DMS 273 (cell line): ENCODE measurements around the gene ACKR1.

Experiments used
- DNase-seq: peaks from one replicate; lab custom pipeline; 2025; ENCODE audit not compliant: unreplicated experiment; lab: John Stamatoyannopoulos, UW

Gene ACKR1

DNA sequence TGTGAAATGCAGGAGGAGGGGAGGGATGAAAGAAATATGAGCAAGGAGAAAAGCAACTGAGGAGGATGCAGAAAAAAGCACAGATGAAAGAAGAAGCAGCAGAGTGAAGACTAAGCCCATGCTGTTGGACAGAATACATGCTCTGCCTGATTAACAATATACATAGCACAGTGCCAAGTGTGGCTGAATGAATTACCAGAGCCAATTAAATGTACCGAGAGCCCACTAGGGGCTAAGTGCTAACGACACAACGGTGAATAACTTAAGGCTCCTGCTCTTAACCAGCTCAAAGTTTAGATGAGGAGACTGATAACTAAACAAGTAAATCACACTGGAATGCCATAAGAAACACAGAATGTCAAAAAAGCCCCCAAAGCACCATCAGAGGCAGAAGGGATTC lies 17.6 kb upstream of the ACKR1 start:
- DNase-seq: peak; percentile 5

DNA sequence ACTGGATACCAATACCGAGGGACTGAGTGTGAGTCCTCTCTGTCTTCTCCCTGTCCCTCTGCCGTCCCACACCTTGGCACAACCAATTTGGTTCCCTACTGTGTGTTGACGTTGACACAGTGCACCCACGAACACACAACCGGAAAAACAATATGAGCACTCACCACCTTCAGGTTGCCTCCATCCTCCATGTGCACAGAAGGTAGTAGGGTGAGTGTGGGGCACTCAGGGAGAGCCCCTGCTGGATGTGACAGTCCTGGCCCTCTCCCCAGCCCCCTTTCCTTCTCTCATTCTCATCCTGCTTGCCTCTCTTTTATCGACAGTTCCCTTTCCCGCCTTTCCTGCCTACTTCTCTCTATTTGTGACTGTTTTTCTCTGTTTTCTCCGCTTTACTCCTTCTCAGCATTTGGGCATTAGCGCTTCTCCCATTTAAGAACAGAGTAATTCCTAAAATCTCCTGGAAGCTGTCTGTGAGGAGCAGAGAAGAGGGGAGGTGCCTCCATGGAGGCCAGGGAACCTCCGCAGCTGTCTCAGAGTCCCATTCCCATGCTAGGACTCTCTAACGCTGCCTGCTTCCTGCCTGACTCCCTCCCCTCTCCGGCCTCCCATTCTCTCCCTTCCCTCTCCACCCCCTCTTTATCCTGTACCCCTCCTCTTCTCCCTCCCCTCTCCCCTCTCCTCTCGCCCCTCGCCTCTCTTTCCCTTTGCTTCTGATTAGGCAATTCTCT lies 16.9 kb upstream of the ACKR1 start:
- no peak for DNase-seq

DNA sequence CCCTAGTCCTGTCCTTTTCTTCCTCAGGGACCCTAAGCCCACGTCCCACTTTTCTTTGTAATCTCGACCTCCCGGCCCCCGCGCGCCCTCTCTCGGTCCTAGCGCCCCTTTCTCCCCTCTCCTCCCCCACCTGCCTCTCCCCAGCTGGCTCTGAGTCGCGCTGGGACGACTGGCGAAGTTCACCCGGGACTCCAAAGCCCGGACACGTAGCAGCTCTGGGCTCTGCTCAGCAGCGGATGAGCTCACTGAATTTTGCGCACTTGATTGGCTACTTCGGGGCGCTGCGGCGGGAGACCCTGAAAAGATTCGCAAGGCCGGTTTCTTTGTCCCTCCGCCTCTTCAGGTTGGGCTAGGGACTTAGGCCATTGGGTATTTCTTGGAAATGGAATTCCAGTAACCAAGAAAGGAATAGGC lies 16.3 kb upstream of the ACKR1 start:
- DNase-seq: peak; percentile 72

DNA sequence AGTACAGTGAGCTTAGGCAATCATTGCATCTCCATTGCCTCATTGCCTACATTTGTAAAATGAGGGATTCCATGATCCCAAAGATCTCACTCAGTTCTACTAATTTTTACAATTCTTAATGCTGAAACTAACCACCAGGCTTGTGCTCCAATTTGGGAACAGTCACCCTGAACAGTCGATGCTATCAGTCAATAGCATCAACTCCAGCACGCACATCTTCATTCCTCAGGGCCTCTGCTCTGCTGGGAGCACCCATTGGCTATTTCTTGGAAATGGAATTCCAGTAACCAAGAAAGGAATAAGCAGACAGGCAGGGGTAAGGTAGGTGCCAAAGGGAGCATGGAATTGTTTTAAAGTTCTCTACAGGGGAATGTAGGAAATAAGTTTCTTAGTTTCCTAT lies 14.2 kb upstream of the ACKR1 start:
- no peak for DNase-seq

DNA sequence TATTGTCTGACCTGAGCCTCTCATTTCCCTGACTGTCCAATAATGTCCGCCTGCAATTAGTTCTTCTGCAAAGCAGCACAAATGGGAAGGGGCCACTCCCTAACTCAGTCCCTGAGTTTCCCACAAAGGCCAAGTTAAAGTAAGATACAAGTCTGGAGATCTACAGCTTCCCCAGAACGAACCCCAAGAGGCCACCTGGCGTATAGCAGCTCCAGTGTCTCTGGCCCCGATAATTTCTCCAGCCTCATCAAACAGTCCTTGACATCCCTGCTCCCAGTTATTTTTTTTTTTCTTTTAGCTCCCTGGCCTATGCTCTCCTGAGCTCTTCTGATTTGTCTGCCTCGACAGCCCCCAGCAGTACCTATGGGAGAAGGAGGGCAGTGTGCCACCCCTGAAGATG lies 8.1 kb upstream of the ACKR1 start:
- peak; percentile 8 for DNase-seq

DNA sequence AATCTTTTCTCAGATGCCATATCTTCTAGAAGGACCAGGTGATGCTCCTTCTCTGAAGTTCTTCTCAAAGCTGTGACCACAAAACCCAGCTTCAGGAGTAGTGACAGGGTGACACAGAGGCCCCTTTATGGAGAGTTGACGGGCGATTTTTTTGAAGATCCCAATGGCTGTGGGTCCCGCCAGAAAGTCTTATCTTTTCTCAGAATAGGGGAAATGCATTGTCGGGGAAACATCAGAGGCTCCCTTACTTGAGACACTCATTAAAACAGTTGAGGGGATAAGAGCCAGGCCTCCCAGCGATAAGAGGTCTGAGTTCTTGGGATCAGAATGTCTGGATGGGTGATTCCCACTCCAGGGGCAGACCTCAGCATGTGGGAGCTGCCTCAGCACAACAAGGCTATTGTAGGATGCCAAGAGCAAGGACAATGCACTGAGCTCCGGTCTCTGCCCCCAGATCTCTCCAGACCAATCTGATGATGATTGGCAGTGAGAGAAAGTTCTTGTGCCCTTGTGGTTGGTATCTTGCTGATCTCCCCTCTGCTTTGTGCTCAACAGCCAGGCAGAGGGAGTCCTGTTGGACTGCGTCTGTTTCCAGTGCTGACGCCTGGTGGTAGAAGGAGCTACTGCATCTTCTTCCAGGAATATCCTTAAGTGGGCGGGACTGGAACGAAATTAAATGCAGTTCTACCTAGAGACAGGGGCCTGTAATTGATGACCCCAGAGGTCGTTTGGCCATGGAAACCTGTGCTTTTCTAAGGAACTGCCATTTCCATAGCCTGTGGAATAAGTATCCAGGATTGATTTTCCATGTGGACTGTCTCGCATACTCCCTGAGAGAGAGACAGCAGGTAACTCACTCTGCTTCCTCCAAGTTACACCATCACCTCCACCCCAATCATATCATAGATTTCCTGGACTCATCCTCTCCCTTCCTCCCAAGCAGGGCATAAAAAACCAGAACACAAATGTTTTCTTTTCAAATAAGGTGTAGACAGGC lies 6.8 kb upstream of the ACKR1 start:
- peak; percentile 84 for DNase-seq

DNA sequence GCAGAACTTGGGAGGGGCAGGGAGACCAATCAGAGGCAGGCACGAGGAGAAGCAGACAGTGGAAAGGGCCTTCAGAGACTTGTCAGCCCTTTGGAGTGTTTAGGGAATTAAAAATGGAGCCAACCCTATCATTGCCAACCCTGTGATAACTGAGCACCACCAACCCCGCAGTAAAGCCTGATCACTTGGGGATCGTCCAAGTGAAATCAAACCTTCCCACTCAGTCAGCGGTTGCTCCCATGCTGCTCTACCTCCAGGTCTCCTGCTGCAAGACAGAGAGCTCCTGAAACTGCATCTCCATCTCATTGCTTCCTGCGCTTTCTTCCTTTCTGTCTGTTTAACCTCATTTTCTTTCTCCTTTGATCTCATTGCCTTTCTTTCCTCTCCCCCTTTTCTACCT lies 4.8 kb upstream of the ACKR1 start:
- no peak for DNase-seq

DNA sequence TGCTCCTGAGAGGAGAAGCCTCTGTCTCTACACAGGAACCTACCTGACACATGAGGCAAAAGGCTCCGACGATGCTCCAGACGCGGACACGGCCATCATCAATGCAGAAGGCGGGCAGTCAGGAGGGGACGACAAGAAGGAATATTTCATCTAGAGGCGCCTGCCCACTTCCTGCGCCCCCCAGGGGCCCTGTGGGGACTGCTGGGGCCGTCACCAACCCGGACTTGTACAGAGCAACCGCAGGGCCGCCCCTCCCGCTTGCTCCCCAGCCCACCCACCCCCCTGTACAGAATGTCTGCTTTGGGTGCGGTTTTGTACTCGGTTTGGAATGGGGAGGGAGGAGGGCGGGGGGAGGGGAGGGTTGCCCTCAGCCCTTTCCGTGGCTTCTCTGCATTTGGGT lies 3.9 kb upstream of the ACKR1 start:
- DNase-seq: no peak

DNA sequence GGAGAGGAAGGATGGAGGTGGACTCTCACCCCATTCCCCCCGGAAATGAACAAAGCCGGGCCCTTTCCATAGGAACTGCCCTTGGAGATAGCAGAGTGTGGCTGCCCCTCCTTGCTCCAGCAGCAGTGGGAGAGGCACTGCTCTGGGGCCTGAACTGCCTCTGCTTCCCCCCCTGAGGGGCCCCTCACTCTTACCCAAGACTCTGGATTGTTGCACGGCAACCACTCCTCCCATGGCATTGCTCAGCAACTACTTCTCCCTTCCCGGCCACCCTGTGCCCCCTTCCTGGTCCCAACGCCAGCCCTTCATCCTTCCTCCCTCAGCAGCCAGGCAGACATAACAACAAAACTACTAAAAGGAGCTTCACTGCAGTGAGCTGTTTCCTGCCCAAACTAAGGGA lies 3.0 kb upstream of the ACKR1 start:
- no peak for DNase-seq

DNA sequence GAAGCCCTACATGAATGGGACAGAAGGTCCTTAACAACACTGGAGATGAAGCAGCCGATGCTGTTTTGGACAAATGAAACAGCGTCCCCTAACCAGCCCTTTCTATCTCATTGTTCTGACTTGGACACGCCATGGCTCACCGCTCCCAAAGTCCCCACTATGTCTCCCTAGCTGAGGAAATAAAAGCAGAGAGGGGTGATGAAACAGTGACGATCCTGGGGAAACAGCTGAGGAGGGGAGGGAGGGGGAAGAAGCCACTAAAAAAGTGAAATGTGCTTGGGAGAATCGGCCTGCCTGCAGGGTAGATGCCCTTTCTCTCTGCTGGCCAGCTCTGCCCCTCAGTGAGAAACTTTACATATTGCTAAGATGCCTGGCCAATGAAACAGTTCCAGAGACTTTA lies 1.1 kb upstream of the ACKR1 start:
- no peak for DNase-seq

DNA sequence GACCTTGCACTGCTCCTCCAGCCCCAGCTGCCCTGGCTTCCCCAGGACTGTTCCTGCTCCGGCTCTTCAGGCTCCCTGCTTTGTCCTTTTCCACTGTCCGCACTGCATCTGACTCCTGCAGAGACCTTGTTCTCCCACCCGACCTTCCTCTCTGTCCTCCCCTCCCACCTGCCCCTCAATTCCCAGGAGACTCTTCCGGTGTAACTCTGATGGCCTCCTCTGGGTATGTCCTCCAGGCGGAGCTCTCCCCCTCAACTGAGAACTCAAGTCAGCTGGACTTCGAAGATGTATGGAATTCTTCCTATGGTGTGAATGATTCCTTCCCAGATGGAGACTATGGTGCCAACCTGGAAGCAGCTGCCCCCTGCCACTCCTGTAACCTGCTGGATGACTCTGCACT lies 550 bp downstream of the ACKR1 start:
- DNase-seq: no peak

DNA sequence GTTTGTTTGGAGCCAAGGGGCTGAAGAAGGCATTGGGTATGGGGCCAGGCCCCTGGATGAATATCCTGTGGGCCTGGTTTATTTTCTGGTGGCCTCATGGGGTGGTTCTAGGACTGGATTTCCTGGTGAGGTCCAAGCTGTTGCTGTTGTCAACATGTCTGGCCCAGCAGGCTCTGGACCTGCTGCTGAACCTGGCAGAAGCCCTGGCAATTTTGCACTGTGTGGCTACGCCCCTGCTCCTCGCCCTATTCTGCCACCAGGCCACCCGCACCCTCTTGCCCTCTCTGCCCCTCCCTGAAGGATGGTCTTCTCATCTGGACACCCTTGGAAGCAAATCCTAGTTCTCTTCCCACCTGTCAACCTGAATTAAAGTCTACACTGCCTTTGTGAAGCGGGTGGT lies 1.4 kb downstream of the ACKR1 start:
- DNase-seq: no peak

DNA sequence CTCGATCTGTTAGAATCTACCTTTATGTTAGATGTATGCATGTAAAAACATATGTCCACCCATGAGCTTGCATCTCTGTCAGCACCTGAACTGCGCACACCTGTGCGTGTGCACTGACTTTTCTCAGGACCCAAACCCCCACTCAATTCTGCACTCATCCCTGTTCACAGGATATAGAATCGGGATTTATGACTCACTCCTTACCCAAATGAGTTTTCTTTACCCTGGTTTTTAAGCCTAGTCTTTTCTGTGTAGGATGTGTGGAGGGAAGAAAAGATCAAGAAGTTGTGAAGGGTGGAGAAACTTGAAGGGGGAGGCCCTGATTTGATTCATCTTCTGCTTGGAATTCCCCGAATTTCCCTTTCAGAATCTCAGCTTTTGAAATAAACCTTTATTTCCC lies 2.4 kb downstream of the ACKR1 start:
- DNase-seq: no peak

DNA sequence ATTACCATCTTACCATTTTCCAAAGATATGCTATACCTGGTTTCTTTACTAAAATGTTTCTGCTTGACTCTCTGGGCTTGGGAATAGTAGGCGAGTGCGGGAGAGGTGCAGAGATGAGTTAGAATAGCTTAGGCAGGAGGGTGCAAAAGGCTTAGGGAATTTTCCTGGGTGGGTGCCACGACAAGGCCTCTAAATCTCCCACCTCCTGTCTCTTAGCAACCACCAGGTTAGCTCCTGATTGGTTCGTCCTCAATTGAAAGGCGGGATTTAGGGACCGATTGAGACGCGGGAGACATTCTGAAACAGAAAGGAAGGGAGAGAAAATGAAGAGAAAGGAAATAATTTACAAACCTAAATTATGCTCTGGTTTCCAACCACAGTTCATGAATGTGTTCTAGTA lies 3.1 kb downstream of the ACKR1 start:
- peak; percentile 37 for DNase-seq

DNA sequence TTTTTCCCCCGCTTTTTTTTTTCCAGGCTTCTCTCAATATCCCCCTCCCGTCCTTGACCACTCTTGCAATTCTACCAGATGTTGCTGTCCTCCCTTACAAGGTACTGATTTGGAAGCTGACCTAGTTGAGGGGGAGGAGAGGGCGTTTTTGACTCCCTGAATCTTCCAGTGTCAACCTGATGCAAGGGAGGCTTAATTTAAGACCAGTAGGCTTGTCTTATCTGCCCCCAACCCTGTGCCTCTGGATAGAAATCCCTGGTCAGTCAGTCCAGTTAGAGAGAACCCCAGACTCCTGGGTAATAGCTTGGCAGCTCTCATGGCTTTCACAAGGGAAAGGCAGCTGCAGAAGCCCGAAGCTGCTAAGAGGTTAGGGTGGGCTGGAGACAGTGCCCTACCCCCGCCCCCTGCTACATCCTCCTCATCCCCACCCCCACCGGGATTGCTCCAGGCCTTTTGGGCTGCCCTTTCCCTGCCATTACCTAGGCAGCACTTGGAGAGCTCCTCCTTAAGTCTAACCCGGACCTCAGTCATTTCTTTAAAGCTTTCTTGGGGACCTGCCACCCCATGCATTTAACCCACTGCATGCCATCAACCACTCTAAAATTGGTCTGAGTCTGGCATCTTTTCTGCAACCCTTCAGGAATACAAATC lies 3.6 kb downstream of the ACKR1 start:
- no peak for DNase-seq

DNA sequence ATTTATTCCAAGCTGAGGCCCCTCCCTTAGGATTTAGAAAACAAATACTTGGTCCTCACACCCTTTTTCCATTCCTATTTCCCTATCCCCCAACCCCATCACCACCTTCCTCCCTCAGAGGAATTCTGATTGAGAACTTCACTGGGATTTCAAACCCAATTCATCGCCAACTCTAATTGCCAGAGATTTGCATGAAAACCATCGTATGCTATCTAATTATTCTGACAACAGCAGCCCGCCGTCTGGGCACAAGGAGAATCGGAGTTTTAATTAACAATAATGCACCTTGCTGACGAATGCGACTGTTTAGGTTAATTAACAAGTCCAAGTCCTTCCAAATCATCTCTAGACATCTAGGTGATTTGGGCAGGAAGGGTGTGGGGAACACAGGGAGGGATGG lies 4.4 kb downstream of the ACKR1 start:
- DNase-seq: no peak

DNA sequence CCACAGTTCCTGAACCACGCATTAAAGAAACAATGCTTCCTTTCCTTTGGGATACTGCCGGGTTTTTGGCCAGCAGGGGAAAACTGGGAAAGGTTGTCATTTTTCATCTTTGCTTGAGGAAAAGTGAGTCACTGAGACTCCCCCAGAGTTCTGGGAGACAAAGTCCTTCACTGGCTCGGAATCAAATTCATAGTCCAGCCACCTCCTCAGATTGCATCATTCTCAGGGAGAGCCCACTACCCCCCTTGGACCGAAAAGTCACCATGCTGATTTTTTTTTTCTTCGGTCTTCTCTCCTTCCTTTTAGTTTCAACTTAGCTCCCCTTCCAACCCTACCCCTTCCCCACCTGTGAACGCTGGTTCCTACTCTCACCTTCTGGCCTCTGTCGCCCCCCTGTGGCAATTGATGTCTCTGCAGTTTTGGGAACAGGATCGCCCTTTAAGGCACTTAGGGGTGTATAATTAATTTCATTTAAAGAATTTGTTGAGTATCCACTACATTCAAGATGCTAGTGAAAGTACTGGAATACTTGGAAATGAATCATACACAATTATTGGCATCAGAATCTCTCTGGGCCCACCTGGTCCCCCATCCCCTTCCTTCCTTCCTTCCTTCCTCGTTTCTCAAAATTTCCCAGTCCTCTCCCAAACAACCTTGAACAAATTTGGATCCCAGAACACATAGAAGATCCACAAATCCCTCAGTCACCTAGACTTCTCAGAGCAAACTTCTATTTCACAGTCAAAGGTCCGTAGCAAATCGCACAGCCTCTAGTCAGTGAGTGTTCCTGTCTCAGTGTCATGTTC lies 6.9 kb downstream of the ACKR1 start:
- DNase-seq: peak; percentile 71

DNA sequence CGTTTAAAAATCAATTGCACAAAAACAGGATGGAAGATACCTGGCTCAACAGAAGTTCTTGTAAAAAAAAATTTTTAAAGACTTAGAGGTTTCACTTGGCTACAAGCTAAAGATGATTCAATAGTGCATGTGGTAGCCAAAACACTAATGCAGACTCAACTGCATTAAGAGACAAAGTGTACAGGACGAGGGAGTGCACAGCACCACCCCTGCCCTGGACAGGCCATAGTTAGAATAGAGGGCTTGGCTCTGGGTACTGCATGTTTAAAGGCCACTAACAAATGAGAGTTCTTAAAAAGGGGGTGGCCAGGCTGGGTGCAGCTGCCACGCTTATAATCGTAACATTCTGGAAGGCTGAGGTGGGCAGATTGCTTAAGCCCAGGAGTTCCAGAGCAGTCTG lies 7.9 kb downstream of the ACKR1 start:
- no peak for DNase-seq

DNA sequence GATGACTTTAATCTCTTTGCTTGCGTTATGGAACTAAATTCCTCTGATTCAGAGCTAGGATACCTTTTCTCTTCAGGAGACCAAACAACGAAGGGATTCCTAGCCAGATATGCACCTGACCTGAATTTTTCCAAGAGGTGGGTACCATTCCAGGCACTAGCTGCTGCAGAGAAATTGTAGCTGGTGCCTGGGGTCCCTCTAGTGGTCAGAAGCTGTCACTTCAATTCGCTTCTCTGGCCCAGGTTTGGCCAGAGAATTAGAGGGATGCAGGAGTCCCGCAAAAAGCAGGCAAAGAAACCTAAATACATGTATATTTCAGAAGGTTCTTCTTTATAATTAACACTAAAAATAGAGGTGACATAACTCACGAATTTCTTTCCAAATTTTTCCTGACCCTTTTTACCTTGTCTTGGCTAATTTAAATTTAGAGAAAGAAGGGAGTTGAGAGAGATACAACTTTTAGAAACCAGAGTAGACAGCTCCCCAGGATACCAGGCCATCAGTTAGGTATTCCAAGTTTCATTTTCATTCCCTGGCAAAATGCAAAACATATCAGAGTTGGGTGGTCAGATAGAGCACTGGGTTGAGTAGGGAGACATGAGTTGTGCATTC lies 9.6 kb downstream of the ACKR1 start:
- DNase-seq: peak; percentile 63
